ENCODE measurements around the gene PHGDH.

DNA sequence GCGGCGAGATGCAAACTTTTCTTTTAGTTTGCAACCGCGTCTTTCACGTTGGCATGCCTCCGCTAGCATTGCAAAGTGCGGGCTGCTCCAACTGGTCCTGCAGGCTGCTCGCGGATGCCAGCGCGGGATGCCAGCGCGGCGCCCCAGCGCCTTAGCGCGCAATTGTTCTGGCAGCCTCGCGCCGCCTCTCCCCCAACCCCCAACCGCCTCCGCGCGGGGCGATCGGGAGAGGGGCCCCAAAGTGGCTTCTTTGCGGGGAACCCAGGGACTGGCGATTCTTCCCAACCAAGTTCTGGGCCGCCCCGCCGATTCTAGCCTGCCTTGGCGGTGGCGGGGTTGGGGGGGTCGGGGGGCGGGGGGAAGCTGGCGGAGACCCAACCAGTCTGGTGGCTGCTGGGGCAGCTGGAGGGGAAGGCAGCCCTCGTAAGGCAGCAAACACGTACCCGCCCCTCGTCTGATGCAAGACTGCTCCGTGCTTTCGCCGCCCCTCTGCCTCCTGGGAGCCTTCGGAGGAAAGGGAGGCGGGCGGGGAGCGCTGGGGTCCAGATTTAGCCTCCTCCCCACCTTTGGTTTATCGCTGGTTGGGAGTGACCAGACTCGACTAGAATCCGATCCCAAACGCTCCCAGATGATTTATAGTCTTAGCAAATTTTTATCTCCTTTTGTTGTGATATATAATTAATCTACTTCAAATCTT, 756 bp downstream of the PHGDH start:
- TF ChIP-seq, protein P1, sequence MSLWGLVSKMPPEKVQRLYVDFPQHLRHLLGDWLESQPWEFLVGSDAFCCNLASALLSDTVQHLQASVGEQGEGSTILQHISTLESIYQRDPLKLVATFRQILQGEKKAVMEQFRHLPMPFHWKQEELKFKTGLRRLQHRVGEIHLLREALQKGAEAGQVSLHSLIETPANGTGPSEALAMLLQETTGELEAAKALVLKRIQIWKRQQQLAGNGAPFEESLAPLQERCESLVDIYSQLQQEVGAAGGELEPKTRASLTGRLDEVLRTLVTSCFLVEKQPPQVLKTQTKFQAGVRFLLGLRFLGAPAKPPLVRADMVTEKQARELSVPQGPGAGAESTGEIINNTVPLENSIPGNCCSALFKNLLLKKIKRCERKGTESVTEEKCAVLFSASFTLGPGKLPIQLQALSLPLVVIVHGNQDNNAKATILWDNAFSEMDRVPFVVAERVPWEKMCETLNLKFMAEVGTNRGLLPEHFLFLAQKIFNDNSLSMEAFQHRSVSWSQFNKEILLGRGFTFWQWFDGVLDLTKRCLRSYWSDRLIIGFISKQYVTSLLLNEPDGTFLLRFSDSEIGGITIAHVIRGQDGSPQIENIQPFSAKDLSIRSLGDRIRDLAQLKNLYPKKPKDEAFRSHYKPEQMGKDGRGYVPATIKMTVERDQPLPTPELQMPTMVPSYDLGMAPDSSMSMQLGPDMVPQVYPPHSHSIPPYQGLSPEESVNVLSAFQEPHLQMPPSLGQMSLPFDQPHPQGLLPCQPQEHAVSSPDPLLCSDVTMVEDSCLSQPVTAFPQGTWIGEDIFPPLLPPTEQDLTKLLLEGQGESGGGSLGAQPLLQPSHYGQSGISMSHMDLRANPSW (CRISPR knock-in tag; IDR thresholded peaks at IDR 0.05; ENCODE audit: borderline replicate concordance), result no peak
- TF ChIP-seq ZZZ3 (CRISPR knock-in tag; IDR thresholded peaks at IDR 0.05; ENCODE audit: borderline replicate concordance) (no peak), SMARCE1 (IDR thresholded peaks at IDR 0.05; ENCODE audit: borderline replicate concordance) (no peak), NFYB (CRISPR knock-in tag; IDR thresholded peaks at IDR 0.05) (no peak), PHB2 (IDR thresholded peaks at IDR 0.05; ENCODE audit: partially characterized antibody) (no peak), YY1 (IDR thresholded peaks at IDR 0.05; ENCODE audit: insufficient read depth, insufficient replicate concordance, low read depth, low read length) (no peak)
- TF ChIP-seq, protein P2, sequence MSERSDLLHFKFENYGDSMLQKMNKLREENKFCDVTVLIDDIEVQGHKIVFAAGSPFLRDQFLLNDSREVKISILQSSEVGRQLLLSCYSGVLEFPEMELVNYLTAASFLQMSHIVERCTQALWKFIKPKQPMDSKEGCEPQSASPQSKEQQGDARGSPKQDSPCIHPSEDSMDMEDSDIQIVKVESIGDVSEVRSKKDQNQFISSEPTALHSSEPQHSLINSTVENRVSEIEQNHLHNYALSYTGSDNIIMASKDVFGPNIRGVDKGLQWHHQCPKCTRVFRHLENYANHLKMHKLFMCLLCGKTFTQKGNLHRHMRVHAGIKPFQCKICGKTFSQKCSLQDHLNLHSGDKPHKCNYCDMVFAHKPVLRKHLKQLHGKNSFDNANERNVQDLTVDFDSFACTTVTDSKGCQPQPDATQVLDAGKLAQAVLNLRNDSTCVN (CRISPR knock-in tag; IDR thresholded peaks at IDR 0.05; ENCODE audit: borderline replicate concordance), result no peak
- TF ChIP-seq, protein P3, sequence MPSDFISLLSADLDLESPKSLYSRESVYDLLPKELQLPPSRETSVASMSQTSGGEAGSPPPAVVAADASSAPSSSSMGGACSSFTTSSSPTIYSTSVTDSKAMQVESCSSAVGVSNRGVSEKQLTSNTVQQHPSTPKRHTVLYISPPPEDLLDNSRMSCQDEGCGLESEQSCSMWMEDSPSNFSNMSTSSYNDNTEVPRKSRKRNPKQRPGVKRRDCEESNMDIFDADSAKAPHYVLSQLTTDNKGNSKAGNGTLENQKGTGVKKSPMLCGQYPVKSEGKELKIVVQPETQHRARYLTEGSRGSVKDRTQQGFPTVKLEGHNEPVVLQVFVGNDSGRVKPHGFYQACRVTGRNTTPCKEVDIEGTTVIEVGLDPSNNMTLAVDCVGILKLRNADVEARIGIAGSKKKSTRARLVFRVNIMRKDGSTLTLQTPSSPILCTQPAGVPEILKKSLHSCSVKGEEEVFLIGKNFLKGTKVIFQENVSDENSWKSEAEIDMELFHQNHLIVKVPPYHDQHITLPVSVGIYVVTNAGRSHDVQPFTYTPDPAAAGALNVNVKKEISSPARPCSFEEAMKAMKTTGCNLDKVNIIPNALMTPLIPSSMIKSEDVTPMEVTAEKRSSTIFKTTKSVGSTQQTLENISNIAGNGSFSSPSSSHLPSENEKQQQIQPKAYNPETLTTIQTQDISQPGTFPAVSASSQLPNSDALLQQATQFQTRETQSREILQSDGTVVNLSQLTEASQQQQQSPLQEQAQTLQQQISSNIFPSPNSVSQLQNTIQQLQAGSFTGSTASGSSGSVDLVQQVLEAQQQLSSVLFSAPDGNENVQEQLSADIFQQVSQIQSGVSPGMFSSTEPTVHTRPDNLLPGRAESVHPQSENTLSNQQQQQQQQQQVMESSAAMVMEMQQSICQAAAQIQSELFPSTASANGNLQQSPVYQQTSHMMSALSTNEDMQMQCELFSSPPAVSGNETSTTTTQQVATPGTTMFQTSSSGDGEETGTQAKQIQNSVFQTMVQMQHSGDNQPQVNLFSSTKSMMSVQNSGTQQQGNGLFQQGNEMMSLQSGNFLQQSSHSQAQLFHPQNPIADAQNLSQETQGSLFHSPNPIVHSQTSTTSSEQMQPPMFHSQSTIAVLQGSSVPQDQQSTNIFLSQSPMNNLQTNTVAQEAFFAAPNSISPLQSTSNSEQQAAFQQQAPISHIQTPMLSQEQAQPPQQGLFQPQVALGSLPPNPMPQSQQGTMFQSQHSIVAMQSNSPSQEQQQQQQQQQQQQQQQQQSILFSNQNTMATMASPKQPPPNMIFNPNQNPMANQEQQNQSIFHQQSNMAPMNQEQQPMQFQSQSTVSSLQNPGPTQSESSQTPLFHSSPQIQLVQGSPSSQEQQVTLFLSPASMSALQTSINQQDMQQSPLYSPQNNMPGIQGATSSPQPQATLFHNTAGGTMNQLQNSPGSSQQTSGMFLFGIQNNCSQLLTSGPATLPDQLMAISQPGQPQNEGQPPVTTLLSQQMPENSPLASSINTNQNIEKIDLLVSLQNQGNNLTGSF (CRISPR knock-in tag; IDR thresholded peaks at IDR 0.05), result no peak
- TF ChIP-seq, protein P4, sequence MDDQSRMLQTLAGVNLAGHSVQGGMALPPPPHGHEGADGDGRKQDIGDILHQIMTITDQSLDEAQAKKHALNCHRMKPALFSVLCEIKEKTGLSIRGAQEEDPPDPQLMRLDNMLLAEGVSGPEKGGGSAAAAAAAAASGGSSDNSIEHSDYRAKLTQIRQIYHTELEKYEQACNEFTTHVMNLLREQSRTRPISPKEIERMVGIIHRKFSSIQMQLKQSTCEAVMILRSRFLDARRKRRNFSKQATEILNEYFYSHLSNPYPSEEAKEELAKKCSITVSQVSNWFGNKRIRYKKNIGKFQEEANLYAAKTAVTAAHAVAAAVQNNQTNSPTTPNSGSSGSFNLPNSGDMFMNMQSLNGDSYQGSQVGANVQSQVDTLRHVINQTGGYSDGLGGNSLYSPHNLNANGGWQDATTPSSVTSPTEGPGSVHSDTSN (CRISPR knock-in tag; IDR thresholded peaks at IDR 0.05; ENCODE audit: borderline replicate concordance), result no peak

Data from HepG2 (cell line).